IMR-90 (cell line): ENCODE results near the gene REC114.

Experiments used
- BHLHE40 ChIP-seq: fragments of 150-350 bp; IDR thresholded peaks from 2 replicates; pipeline ENCODE4 v1.6.1; 2016; ENCODE audit warnings: mild to moderate bottlenecking, low read depth, low read length
- CEBPB ChIP-seq: IDR thresholded peaks from 2 replicates; pipeline ENCODE4 v1.6.1; 2012; ENCODE audit warnings: low read depth, low read length, improper control_type of control experiment
- CHD1 ChIP-seq: IDR thresholded peaks from 2 replicates; pipeline ENCODE4 v1.6.1; 2012; ENCODE audit warnings: low read depth, low read length, improper control_type of control experiment
- ELK1 ChIP-seq: fragments of 150-350 bp; IDR thresholded peaks from 2 replicates; pipeline ENCODE4 v1.6.1; 2016; ENCODE audit warnings: low read depth, mild to moderate bottlenecking, low read length, moderate library complexity, borderline replicate concordance
- MAFK ChIP-seq: IDR thresholded peaks from 2 replicates; pipeline ENCODE4 v1.6.1; 2012; ENCODE audit warnings: low read depth, low read length, improper control_type of control experiment
- MAZ ChIP-seq: IDR thresholded peaks from 2 replicates; pipeline ENCODE4 v1.6.1; 2012; ENCODE audit warnings: low read depth, mild to moderate bottlenecking, low read length, improper control_type of control experiment, moderate library complexity, borderline replicate concordance
- NFE2L2 ChIP-seq: fragments of 150-350 bp; IDR thresholded peaks from 2 replicates; pipeline ENCODE4 v1.6.1; 2016; ENCODE audit warnings: low read depth, mild to moderate bottlenecking, low read length
- POLR2A ChIP-seq: IDR thresholded peaks from 2 replicates; pipeline ENCODE4 v1.6.1; 2012; ENCODE audit warnings: mild to moderate bottlenecking, low read depth, low read length
- RAD21 ChIP-seq: IDR thresholded peaks from 2 replicates; pipeline ENCODE4 v1.6.1; 2012; ENCODE audit warnings: low read length, improper control_type of control experiment
- RFX5 ChIP-seq: IDR thresholded peaks from 2 replicates; pipeline ENCODE4 v1.8.0; 2012; ENCODE audit warnings: low read depth, mild to moderate bottlenecking, low read length, moderate library complexity
- SMC3 ChIP-seq: fragments of 150-350 bp; IDR thresholded peaks from 2 replicates; pipeline ENCODE4 v1.6.1; 2016; ENCODE audit warnings: low read depth, mild to moderate bottlenecking, antibody characterized with exemption, low read length, moderate library complexity
- TF ChIP-seq, protein P1 (sequence below): conservative IDR thresholded peaks from 2 replicates; pipeline ENCODE4 v1.5.1; 2012; ENCODE audit warnings: mild to moderate bottlenecking, low read depth, low read length, improper control_type of control experiment
- TF ChIP-seq, protein P2 (sequence below): fragments of 150-350 bp; IDR thresholded peaks from 2 replicates; pipeline ENCODE4 v1.6.1; 2017; ENCODE audit warnings: mild to moderate bottlenecking, antibody characterized with exemption, low read length, low read depth

GRCh38 chr15:73585871-73586654 lies 143.1 kb downstream of the REC114 start:
- TF ChIP-seq POLR2A (no peak), CEBPB (no peak), NFE2L2 (no peak), RAD21 (no peak), MAFK (no peak), ELK1 (no peak), SMC3 (no peak), BHLHE40 (no peak), RFX5 (no peak), MAZ (no peak), CHD1 (no peak)
- TF ChIP-seq, protein P1, sequence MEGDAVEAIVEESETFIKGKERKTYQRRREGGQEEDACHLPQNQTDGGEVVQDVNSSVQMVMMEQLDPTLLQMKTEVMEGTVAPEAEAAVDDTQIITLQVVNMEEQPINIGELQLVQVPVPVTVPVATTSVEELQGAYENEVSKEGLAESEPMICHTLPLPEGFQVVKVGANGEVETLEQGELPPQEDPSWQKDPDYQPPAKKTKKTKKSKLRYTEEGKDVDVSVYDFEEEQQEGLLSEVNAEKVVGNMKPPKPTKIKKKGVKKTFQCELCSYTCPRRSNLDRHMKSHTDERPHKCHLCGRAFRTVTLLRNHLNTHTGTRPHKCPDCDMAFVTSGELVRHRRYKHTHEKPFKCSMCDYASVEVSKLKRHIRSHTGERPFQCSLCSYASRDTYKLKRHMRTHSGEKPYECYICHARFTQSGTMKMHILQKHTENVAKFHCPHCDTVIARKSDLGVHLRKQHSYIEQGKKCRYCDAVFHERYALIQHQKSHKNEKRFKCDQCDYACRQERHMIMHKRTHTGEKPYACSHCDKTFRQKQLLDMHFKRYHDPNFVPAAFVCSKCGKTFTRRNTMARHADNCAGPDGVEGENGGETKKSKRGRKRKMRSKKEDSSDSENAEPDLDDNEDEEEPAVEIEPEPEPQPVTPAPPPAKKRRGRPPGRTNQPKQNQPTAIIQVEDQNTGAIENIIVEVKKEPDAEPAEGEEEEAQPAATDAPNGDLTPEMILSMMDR, result no peak
- TF ChIP-seq, protein P2, sequence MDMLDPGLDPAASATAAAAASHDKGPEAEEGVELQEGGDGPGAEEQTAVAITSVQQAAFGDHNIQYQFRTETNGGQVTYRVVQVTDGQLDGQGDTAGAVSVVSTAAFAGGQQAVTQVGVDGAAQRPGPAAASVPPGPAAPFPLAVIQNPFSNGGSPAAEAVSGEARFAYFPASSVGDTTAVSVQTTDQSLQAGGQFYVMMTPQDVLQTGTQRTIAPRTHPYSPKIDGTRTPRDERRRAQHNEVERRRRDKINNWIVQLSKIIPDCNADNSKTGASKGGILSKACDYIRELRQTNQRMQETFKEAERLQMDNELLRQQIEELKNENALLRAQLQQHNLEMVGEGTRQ, result no peak
